WTC11 (cell line): Measurements from ENCODE around the gene CPPED1. TPM values are rescaled to one million over a fixed set of nuclear protein-coding genes. Genes with fewer than 3 reads are reported as not detected.

Experiments
- ATAC-seq: fragments of 200-7000 bp; cut with Tn5 transposase; 2 replicates; pipeline ENCODE4 v1.10.0; 2021; ENCODE audit warnings: mild to moderate bottlenecking, moderate library complexity
- CTCF ChIA-PET: fragments of 300-600 bp; sonication (Branson Sonifier 250); formaldehyde crosslinking; loops from one replicate; lab custom pipeline; 2021; ENCODE audit warnings: antibody characterized with exemption; lab: Charles Lee
- POLR2A ChIA-PET: fragments of 350-600 bp; sonication (Branson Sonifier 250); formaldehyde crosslinking; loops from one replicate; lab custom pipeline; 2021; ENCODE audit warnings: antibody characterized with exemption; lab: Charles Lee
- DNase-seq: peaks from one replicate; pipeline ENCODE4 v3.0.0; 2021; ENCODE audit warnings: low spot score
- H3K27ac Mint-ChIP-seq: 2 replicates; pipeline ENCODE4 v1.8.0; 2021; ENCODE audit warnings: mixed read lengths
- H3K27me3 Mint-ChIP-seq: 2 replicates; pipeline ENCODE4 v1.8.0; 2021; ENCODE audit warnings: low read depth, mild to moderate bottlenecking, moderate library complexity, mixed read lengths
- H3K36me3 Mint-ChIP-seq: 2 replicates; pipeline ENCODE4 v1.8.0; 2021; ENCODE audit warnings: mixed read lengths
- H3K4me1 Mint-ChIP-seq: 2 replicates; pipeline ENCODE4 v1.8.0; 2022; ENCODE audit warnings: mixed read lengths
- H3K4me3 Mint-ChIP-seq: 2 replicates; pipeline ENCODE4 v1.8.0; 2021; ENCODE audit warnings: mild to moderate bottlenecking, moderate library complexity, mixed read lengths
- H3K9me3 Mint-ChIP-seq: 2 replicates; pipeline ENCODE4 v1.8.0; 2021; ENCODE audit warnings: mixed read lengths
- ATF3 ChIP-seq: sonication (generic); formaldehyde crosslinking; conservative IDR thresholded peaks from 2 replicates; pipeline ENCODE4 v1.8.1; 2022; ENCODE audit warnings: mild to moderate bottlenecking, missing genetic modification reagents
- CDX4 ChIP-seq: fragments of 250-450 bp; sonication (Bioruptor Pico); IDR thresholded peaks from 2 replicates; pipeline ENCODE4 v1.9.0; 2021; ENCODE audit warnings: moderate library complexity, mild to moderate bottlenecking, inconsistent platforms, borderline replicate concordance
- HMGXB4 ChIP-seq: sonication (generic); formaldehyde crosslinking; IDR thresholded peaks from 2 replicates; pipeline ENCODE4 v1.8.1; 2023; ENCODE audit warnings: mild to moderate bottlenecking, moderate library complexity, missing genetic modification reagents
- IRF1 ChIP-seq: sonication (generic); formaldehyde crosslinking; IDR thresholded peaks from 2 replicates; pipeline ENCODE4 v1.8.0; 2023; ENCODE audit warnings: missing genetic modification reagents
- KAT7 ChIP-seq: sonication (generic); formaldehyde crosslinking; IDR thresholded peaks from 2 replicates; pipeline ENCODE4 v1.8.1; 2023; ENCODE audit warnings: missing genetic modification reagents, mild to moderate bottlenecking, borderline replicate concordance
- NFATC4 ChIP-seq: fragments of 250-450 bp; sonication (Bioruptor Pico); IDR thresholded peaks from 2 replicates; pipeline ENCODE4 v1.9.0; 2021; ENCODE audit warnings: mild to moderate bottlenecking
- OVOL2 ChIP-seq: fragments of 250-450 bp; sonication (Bioruptor Pico); IDR thresholded peaks from 2 replicates; pipeline ENCODE4 v1.9.0; 2021; ENCODE audit warnings: mild to moderate bottlenecking, borderline replicate concordance
- SOX15 ChIP-seq: fragments of 250-450 bp; sonication (Bioruptor Pico); IDR thresholded peaks from 2 replicates; pipeline ENCODE4 v1.9.0; 2021; ENCODE audit warnings: mild to moderate bottlenecking
- STAT6 ChIP-seq: sonication (generic); formaldehyde crosslinking; conservative IDR thresholded peaks from 2 replicates; pipeline ENCODE4 v1.8.1; 2023; ENCODE audit warnings: mild to moderate bottlenecking, low read depth, missing genetic modification reagents, moderate library complexity
- TP53 ChIP-seq: sonication (generic); formaldehyde crosslinking; IDR thresholded peaks from 2 replicates; pipeline ENCODE4 v1.8.1; 2023; ENCODE audit warnings: mild to moderate bottlenecking, missing genetic modification reagents
- ZBTB21 ChIP-seq: sonication (generic); formaldehyde crosslinking; IDR thresholded peaks from 2 replicates; pipeline ENCODE4 v1.8.1; 2023; ENCODE audit warnings: mild to moderate bottlenecking, missing genetic modification reagents, borderline replicate concordance
- ZBTB43 ChIP-seq: sonication (generic); formaldehyde crosslinking; IDR thresholded peaks from 2 replicates; pipeline ENCODE4 v1.8.1; 2023; ENCODE audit warnings: mild to moderate bottlenecking, missing genetic modification reagents
- ZNF532 ChIP-seq: fragments of 250-450 bp; sonication (Bioruptor Pico); IDR thresholded peaks from 2 replicates; pipeline ENCODE4 v1.9.0; 2021; ENCODE audit warnings: mild to moderate bottlenecking, borderline replicate concordance
- total RNA-seq: library from RNA; stranded (reverse); gene quantifications from 3 replicates; pipeline ENCODE4 v1.2.3, GENCODE V29; 2021

The CPPED1 gene
- total RNA-seq, 1 experiment from 2014 or later: 8.8 TPM

- H3K36me3 Mint-ChIP-seq: peaks cover 15% of the 10 kb centered on the region
These were observed 121.1 kb downstream of the CPPED1 start for GRCh38 chr16:12682432-12683165.

GRCh38 chr16:12681653-12682052 is 122.0 kb downstream of the CPPED1 start:
- ChIA-PET CTCF (no interaction called here), POLR2A (no interaction called here)
- DNase-seq: no peak
- TF ChIP-seq OVOL2 (CRISPR knock-in tag) (no peak), ZNF532 (CRISPR knock-in tag) (no peak), KAT7 (CRISPR knock-in tag) (no peak), NFATC4 (no peak)
- ATAC-seq: no peak
- Mint-ChIP-seq H3K4me3 (no peak overlapping the region), H3K27ac (no peak overlapping the region), H3K4me1 (peaks cover 28% of the 10 kb centered on the region), H3K36me3 (peaks cover 15% of the 10 kb centered on the region), H3K27me3 (no peaks in the 10 kb centered on the region), H3K9me3 (peaks cover 23% of the 10 kb centered on the region)

More at GRCh38 chr16:12682432-12683165, 121.1 kb downstream of the CPPED1 start:
- CTCF ChIA-PET: no interaction called here
- TF ChIP-seq HMGXB4: no peak
- TF ChIP-seq ZBTB43 (CRISPR knock-in tag): no peak
- POLR2A ChIA-PET: no interaction called here
- DNase-seq (no peak), ATAC-seq (no peak)
- Mint-ChIP-seq H3K27ac (no peak overlapping the region), H3K4me1 (peaks cover 24% of the 10 kb centered on the region), H3K9me3 (peaks cover 23% of the 10 kb centered on the region), H3K27me3 (no peaks in the 10 kb centered on the region), H3K4me3 (no peak overlapping the region)

GRCh38 chr16:12680531-12680930 is 123.2 kb downstream of the CPPED1 start:
- Mint-ChIP-seq H3K4me1 (peaks cover 28% of the 10 kb centered on the region), H3K4me3 (no peak overlapping the region), H3K9me3 (peaks cover 23% of the 10 kb centered on the region), H3K36me3 (peaks cover 15% of the 10 kb centered on the region), H3K27ac (peak overlapping the region; percentile 78), H3K27me3 (no peaks in the 10 kb centered on the region)
- ATAC-seq (peak; percentile 86), DNase-seq (no peak)
- ChIA-PET CTCF (no interaction called here), POLR2A (interaction anchor here (0.6 kb wide), 1 partner anchor 10 kb away, joined by 3 read pairs; no protein-coding TSS in a partner anchor)
- no peak for TF ChIP-seq IRF1 (CRISPR knock-in tag)
- no peak for TF ChIP-seq ATF3 (CRISPR knock-in tag)
- no peak for TF ChIP-seq TP53
- TF ChIP-seq STAT6 (CRISPR knock-in tag): no peak
- no peak for TF ChIP-seq SOX15
- TF ChIP-seq NFATC4: no peak
- no peak for TF ChIP-seq KAT7 (CRISPR knock-in tag)
- no peak for TF ChIP-seq HMGXB4
- TF ChIP-seq ZBTB21: no peak
- TF ChIP-seq CDX4 (CRISPR knock-in tag): no peak
